Glutamatergic neuron (in vitro differentiated cells): ENCODE measurements around the gene SDCCAG8. TPM values are rescaled to one million over a fixed set of nuclear protein-coding genes. Genes with fewer than 3 reads are reported as not detected.

Experiments used
- DNase-seq: peaks from one replicate; pipeline ENCODE4 v3.0.0; 2022
- H3K27ac Mint-ChIP-seq: one replicate; pipeline ENCODE4 v1.8.0; 2020; ENCODE audit warnings: mild to moderate bottlenecking, mixed read lengths, inconsistent platforms; ENCODE audit not compliant: unreplicated experiment
- H3K27me3 Mint-ChIP-seq: one replicate; pipeline ENCODE4 v1.8.0; 2020; ENCODE audit warnings: mild to moderate bottlenecking, moderate library complexity, mixed read lengths, inconsistent platforms; ENCODE audit not compliant: unreplicated experiment
- H3K36me3 Mint-ChIP-seq: one replicate; pipeline ENCODE4 v1.8.0; 2020; ENCODE audit warnings: mild to moderate bottlenecking, mixed read lengths, inconsistent platforms; ENCODE audit not compliant: unreplicated experiment
- H3K4me1 Mint-ChIP-seq: one replicate; pipeline ENCODE4 v1.8.0; 2020; ENCODE audit warnings: mild to moderate bottlenecking, low read depth, mixed read lengths, inconsistent platforms; ENCODE audit not compliant: unreplicated experiment
- H3K4me3 Mint-ChIP-seq: one replicate; pipeline ENCODE4 v1.8.0; 2020; ENCODE audit warnings: mild to moderate bottlenecking, mixed read lengths, inconsistent platforms; ENCODE audit not compliant: unreplicated experiment
- H3K9me3 Mint-ChIP-seq: one replicate; pipeline ENCODE4 v1.8.0; 2020; ENCODE audit warnings: mild to moderate bottlenecking, moderate library complexity, mixed read lengths, inconsistent platforms; ENCODE audit not compliant: unreplicated experiment
- CTCF ChIP-seq: fragments of 200-600 bp; sonication (generic); IDR thresholded peaks from one replicate; pipeline ENCODE4 v1.5.0; 2021; ENCODE audit not compliant: partially characterized antibody, unreplicated experiment
- total RNA-seq: library from RNA; stranded (reverse); fragmentation: NEBNext Ultra II Directional; extraction: Animal tissue kit (Norgen Biotek cat#: 25700); gene quantifications from one replicate; pipeline ENCODE4 v1.2.1, GENCODE V29; 2021; ENCODE audit not compliant: unreplicated experiment

SDCCAG8 gene
- total RNA-seq, 1 donor from 2014 or later = 52.8 TPM

GRCh38 chr1:243343970-243344937, 88.4 kb downstream of the SDCCAG8 start:
- no peak overlapping the region for H3K4me3 Mint-ChIP-seq

GRCh38 chr1:243345205-243345604, 89.4 kb downstream of the SDCCAG8 start:
- Mint-ChIP-seq H3K9me3 (no peaks in the 10 kb centered on the region), H3K4me1 (peaks cover 17% of the 10 kb centered on the region), H3K27me3 (no peaks in the 10 kb centered on the region), H3K4me3 (no peak overlapping the region), H3K36me3 (no peaks in the 10 kb centered on the region), H3K27ac (no peak overlapping the region)
- TF ChIP-seq CTCF = no peak
- no peak for DNase-seq

More at GRCh38 chr1:243343970-243344937, 88.4 kb downstream of the SDCCAG8 start:
- no peaks in the 10 kb centered on the region for H3K36me3 Mint-ChIP-seq
- peak; percentile 93 for TF ChIP-seq CTCF
- peaks cover 17% of the 10 kb centered on the region for H3K4me1 Mint-ChIP-seq
- no peak for DNase-seq
- no peaks in the 10 kb centered on the region for H3K9me3 Mint-ChIP-seq
- no peak overlapping the region for H3K27ac Mint-ChIP-seq
- H3K27me3 Mint-ChIP-seq = no peaks in the 10 kb centered on the region

GRCh38 chr1:243346016-243346415, 90.2 kb downstream of the SDCCAG8 start:
- no peak for DNase-seq
- Mint-ChIP-seq H3K27me3 (no peaks in the 10 kb centered on the region), H3K9me3 (no peaks in the 10 kb centered on the region), H3K4me1 (peaks cover 17% of the 10 kb centered on the region), H3K27ac (peak overlapping the region; percentile 62), H3K36me3 (no peaks in the 10 kb centered on the region), H3K4me3 (no peak overlapping the region)
- no peak for TF ChIP-seq CTCF

- Mint-ChIP-seq H3K27ac (peak overlapping the region; percentile 62), H3K36me3 (no peaks in the 10 kb centered on the region), H3K9me3 (no peaks in the 10 kb centered on the region), H3K4me1 (peaks cover 17% of the 10 kb centered on the region), H3K4me3 (no peak overlapping the region), H3K27me3 (no peaks in the 10 kb centered on the region)
- DNase-seq = no peak
- no peak for TF ChIP-seq CTCF
Measured at GRCh38 chr1:243346468-243346867, 90.6 kb downstream of the SDCCAG8 start.

GRCh38 chr1:243348331-243348730, 92.5 kb downstream of the SDCCAG8 start:
- H3K36me3 Mint-ChIP-seq = no peaks in the 10 kb centered on the region
- no peak overlapping the region for H3K27ac Mint-ChIP-seq
- H3K9me3 Mint-ChIP-seq = no peaks in the 10 kb centered on the region
- H3K4me3 Mint-ChIP-seq = no peak overlapping the region
- no peak for DNase-seq
- peaks cover 17% of the 10 kb centered on the region for H3K4me1 Mint-ChIP-seq
- H3K27me3 Mint-ChIP-seq = no peaks in the 10 kb centered on the region
- TF ChIP-seq CTCF = no peak
